H9 (cell line): ENCODE results near the gene NDUFB11. TPM values are rescaled to one million over a fixed set of nuclear protein-coding genes. Genes with fewer than 3 reads are reported as not detected.
A peak's percentile ranks its signal among the peaks of the same experiment; 100 is the strongest.

ENCODE experiments used
- DNase-seq: peaks from one replicate; pipeline ENCODE4 v3.0.0-alpha.2; 2017
- H2AFZ ChIP-seq: one replicate; pipeline ENCODE4 v1.6.1; 2013; ENCODE audit warnings: mild to moderate bottlenecking, low read length, control low read depth, moderate library complexity
- H2AK5ac ChIP-seq: 2 replicates; pipeline ENCODE4 v1.6.1; 2013; ENCODE audit warnings: low read length, control low read depth, mixed read lengths; ENCODE audit not compliant: insufficient read length
- H2BK120ac ChIP-seq: one replicate; pipeline ENCODE4 v1.6.1; 2013; ENCODE audit warnings: low read depth, mild to moderate bottlenecking, low read length, control low read depth, inconsistent platforms; ENCODE audit not compliant: poor library complexity, severe bottlenecking
- H2BK12ac ChIP-seq: 2 replicates; pipeline ENCODE4 v1.6.1; 2013; ENCODE audit warnings: low read length, control low read depth, mixed read lengths, low read depth; ENCODE audit not compliant: insufficient read length
- H2BK15ac ChIP-seq: 2 replicates; pipeline ENCODE4 v1.6.1; 2013; ENCODE audit warnings: low read depth, low read length, control low read depth
- H2BK20ac ChIP-seq: one replicate; pipeline ENCODE4 v1.6.1; 2013; ENCODE audit warnings: low read depth, mild to moderate bottlenecking, low read length, control low read depth, inconsistent platforms; ENCODE audit not compliant: poor library complexity, severe bottlenecking
- H2BK5ac ChIP-seq: 2 replicates; pipeline ENCODE4 v1.6.1; 2013; ENCODE audit warnings: low read length, control low read depth, mixed read lengths; ENCODE audit not compliant: insufficient read length
- H3K14ac ChIP-seq: 2 replicates; pipeline ENCODE4 v1.6.1; 2013; ENCODE audit warnings: low read length, control low read depth; ENCODE audit not compliant: insufficient read depth
- H3K18ac ChIP-seq: 2 replicates; pipeline ENCODE4 v1.6.1; 2013; ENCODE audit warnings: low read depth, mild to moderate bottlenecking, mixed read lengths, low read length, control low read depth; ENCODE audit not compliant: insufficient read length
- H3K23ac ChIP-seq: 2 replicates; pipeline ENCODE4 v1.6.1; 2013; ENCODE audit warnings: low read length, control low read depth, mixed read lengths, low read depth; ENCODE audit not compliant: insufficient read length
- H3K23me2 ChIP-seq: 2 replicates; pipeline ENCODE4 v1.6.1; 2013; ENCODE audit warnings: low read depth, mild to moderate bottlenecking, mixed read lengths, low read length, control low read depth; ENCODE audit not compliant: insufficient read length, poor library complexity, severe bottlenecking
- H3K27ac ChIP-seq: 2 replicates; pipeline ENCODE4 v1.5.1; 2013; ENCODE audit warnings: low read length, control low read depth, mixed read lengths, low read depth; ENCODE audit not compliant: insufficient read length
- H3K27me3 ChIP-seq: 2 replicates; pipeline ENCODE4 v1.6.1; 2013; ENCODE audit warnings: low read length, control low read depth, inconsistent platforms; ENCODE audit not compliant: insufficient read depth
- H3K4ac ChIP-seq: 2 replicates; pipeline ENCODE4 v1.6.1; 2013; ENCODE audit warnings: low read depth, mild to moderate bottlenecking, control low read depth, inconsistent platforms, low read length, moderate library complexity
- H3K4me1 ChIP-seq: 2 replicates; pipeline ENCODE4 v1.6.1; 2013; ENCODE audit warnings: low read length, control low read depth, inconsistent platforms; ENCODE audit not compliant: insufficient read depth
- H3K4me2 ChIP-seq: 2 replicates; pipeline ENCODE4 v1.6.1; 2013; ENCODE audit warnings: low read length, control low read depth, mixed read lengths; ENCODE audit not compliant: insufficient read length, insufficient read depth
- H3K56ac ChIP-seq: 2 replicates; pipeline ENCODE4 v1.6.1; 2013; ENCODE audit warnings: low read depth, mild to moderate bottlenecking, mixed read lengths, low read length, control low read depth; ENCODE audit not compliant: insufficient read length
- H3K79me1 ChIP-seq: 2 replicates; pipeline ENCODE4 v1.6.1; 2013; ENCODE audit warnings: low read depth, mild to moderate bottlenecking, moderate library complexity, low read length, control low read depth, inconsistent platforms; ENCODE audit not compliant: insufficient read depth, poor library complexity, severe bottlenecking
- H3K79me2 ChIP-seq: 2 replicates; pipeline ENCODE4 v1.6.1; 2013; ENCODE audit warnings: low read length, control low read depth, inconsistent platforms; ENCODE audit not compliant: insufficient read depth
- H3K9ac ChIP-seq: 2 replicates; pipeline ENCODE4 v1.6.1; 2013; ENCODE audit warnings: low read length, control low read depth, mixed read lengths; ENCODE audit not compliant: insufficient read length; ENCODE audit errors: extremely low read depth
- H3K9me3 ChIP-seq: one replicate; pipeline ENCODE4 v1.6.1; 2013; ENCODE audit warnings: low read depth, low read length, inconsistent platforms; ENCODE audit not compliant: control insufficient read depth
- H3T11ph ChIP-seq: one replicate; pipeline ENCODE4 v1.6.1; 2013; ENCODE audit warnings: mild to moderate bottlenecking, low read length, control low read depth, inconsistent platforms
- H4K20me1 ChIP-seq: one replicate; pipeline ENCODE4 v1.6.1; 2013; ENCODE audit not compliant: control insufficient read depth, insufficient read length, insufficient read depth
- H4K5ac ChIP-seq: 2 replicates; pipeline ENCODE4 v1.6.1; 2013; ENCODE audit warnings: low read depth, mild to moderate bottlenecking, mixed read lengths, low read length, control low read depth; ENCODE audit not compliant: insufficient read length
- H4K8ac ChIP-seq: replicated peaks from 2 replicates; pipeline ENCODE4 v1.6.1; 2013; ENCODE audit warnings: low read length, control low read depth, mixed read lengths, low read depth; ENCODE audit not compliant: insufficient read length
- H4K91ac ChIP-seq: 2 replicates; pipeline ENCODE4 v1.6.1; 2013; ENCODE audit warnings: low read depth, mild to moderate bottlenecking, moderate library complexity, mixed read lengths, low read length, control low read depth; ENCODE audit not compliant: insufficient read length
- H3K27ac Mint-ChIP-seq, 3 experiments: 2 replicates in 2 of 3; 3 replicates in 1 of 3; pipeline ENCODE4 v1.8.0; 2020 to 2021; ENCODE audit warnings: mixed read lengths in 3 of 3, mild to moderate bottlenecking in 1 of 3, moderate library complexity in 1 of 3
- H3K27me3 Mint-ChIP-seq: 2 replicates; pipeline ENCODE4 v1.8.0; 2021; ENCODE audit warnings: low read depth, mild to moderate bottlenecking, moderate library complexity, mixed read lengths
- H3K36me3 Mint-ChIP-seq, 3 experiments: 2 replicates in 2 of 3; 3 replicates in 1 of 3; pipeline ENCODE4 v1.8.0; 2020 to 2021; ENCODE audit warnings: low read depth in 3 of 3, mixed read lengths in 3 of 3; ENCODE audit not compliant: insufficient read depth in 1 of 3
- H3K4me1 Mint-ChIP-seq, 2 experiments: 2 replicates each; pipeline ENCODE4 v1.8.0; 2020; ENCODE audit warnings: mixed read lengths in 2 of 2
- H3K4me3 Mint-ChIP-seq, 2 experiments: 2 replicates in 1 of 2; 3 replicates in 1 of 2; pipeline ENCODE4 v1.8.0; 2020 to 2021; ENCODE audit warnings: mild to moderate bottlenecking in 2 of 2, mixed read lengths in 2 of 2, moderate library complexity in 1 of 2
- H3K9me3 Mint-ChIP-seq, 2 experiments: 2 replicates in 1 of 2; 3 replicates in 1 of 2; pipeline ENCODE4 v1.8.0; 2020; ENCODE audit warnings: mild to moderate bottlenecking in 2 of 2, mixed read lengths in 2 of 2, moderate library complexity in 1 of 2
- CTCF ChIP-seq: fragments of 200-600 bp; sonication (generic); conservative IDR thresholded peaks from 3 replicates; pipeline ENCODE4 v1.8.0; 2021; ENCODE audit warnings: antibody characterized with exemption, mild to moderate bottlenecking
- WGBS: extraction: QIAGEN DNeasy Blood & Tissue Kit; methylation state at CpG from one replicate; pipeline ENCODE4 v1.1.7; 2013; ENCODE audit warnings: missing lambda C conversion rate, low lambda C conversion rate, mixed read lengths; ENCODE audit not compliant: insufficient read length; ENCODE audit errors: extremely low coverage; 5-methylcytosine and 5-hydroxymethylcytosine counted together
- total RNA-seq: library from RNA; stranded (reverse); gene quantifications from 2 replicates; pipeline ENCODE4 v1.2.1, GENCODE V29; 2021

The NDUFB11 gene
- total RNA-seq, 1 experiment from 2014 or later = 100 TPM

- H3K9ac ChIP-seq = no peak overlapping the region
- Mint-ChIP-seq H3K4me3 (no peak overlapping the region), H3K4me1 (no peaks in the 10 kb centered on the region), H3K9me3 (peaks cover 68 to 77% of the 10 kb centered on the region in 2 experiments), H3K36me3 (peaks cover 32 to 60% (median 49%) of the 10 kb centered on the region in 3 experiments), H3K27me3 (no peaks in the 10 kb centered on the region; the same call in 1 of the 2 replicates), H3K27ac (no peak overlapping the region)
- H4K5ac ChIP-seq = no peak overlapping the region
- H3K4me1 ChIP-seq = no peaks in the 10 kb centered on the region
- H2AK5ac ChIP-seq = no peak overlapping the region
- H2AFZ ChIP-seq = no peak overlapping the region
- no peak overlapping the region for H4K8ac ChIP-seq
- H3T11ph ChIP-seq = no peak overlapping the region
- H3K23me2 ChIP-seq = no peaks in the 10 kb centered on the region
- H2BK15ac ChIP-seq = no peak overlapping the region
- no peaks in the 10 kb centered on the region for H3K79me1 ChIP-seq
- no peak overlapping the region for H4K91ac ChIP-seq
- H3K18ac ChIP-seq = no peak overlapping the region
- no peak overlapping the region for H3K23ac ChIP-seq
- no peaks in the 10 kb centered on the region for H4K20me1 ChIP-seq
- H3K27me3 ChIP-seq = no peaks in the 10 kb centered on the region
- H3K9me3 ChIP-seq = no peaks in the 10 kb centered on the region
- WGBS = no CpG with 5 or more reads among the region's 19 CpGs
- peak; percentile 17 for DNase-seq
- no peak overlapping the region for H3K27ac ChIP-seq
- H3K56ac ChIP-seq = no peak overlapping the region
- no peak overlapping the region for H3K4ac ChIP-seq
- no peak overlapping the region for H2BK20ac ChIP-seq
- no peak overlapping the region for H2BK12ac ChIP-seq
- no peak overlapping the region for H2BK120ac ChIP-seq
- TF ChIP-seq CTCF = no peak
- no peaks in the 10 kb centered on the region for H3K79me2 ChIP-seq
- no peak overlapping the region for H2BK5ac ChIP-seq
- H3K4me2 ChIP-seq = no peak overlapping the region
- H3K14ac ChIP-seq = no peak overlapping the region
Observed at GRCh38 chrX:47169273-47169672, 24.8 kb upstream of the NDUFB11 start.
